Measurements from ENCODE around the gene PIBF1. TPM values are rescaled to one million over a fixed set of nuclear protein-coding genes. Genes with fewer than 3 reads are reported as not detected.

PIBF1 gene
- total and polyA plus RNA-seq, 2 of the 4 experiments (the other 2 are of a cell fraction): 5.1 to 13.3 TPM

DNA sequence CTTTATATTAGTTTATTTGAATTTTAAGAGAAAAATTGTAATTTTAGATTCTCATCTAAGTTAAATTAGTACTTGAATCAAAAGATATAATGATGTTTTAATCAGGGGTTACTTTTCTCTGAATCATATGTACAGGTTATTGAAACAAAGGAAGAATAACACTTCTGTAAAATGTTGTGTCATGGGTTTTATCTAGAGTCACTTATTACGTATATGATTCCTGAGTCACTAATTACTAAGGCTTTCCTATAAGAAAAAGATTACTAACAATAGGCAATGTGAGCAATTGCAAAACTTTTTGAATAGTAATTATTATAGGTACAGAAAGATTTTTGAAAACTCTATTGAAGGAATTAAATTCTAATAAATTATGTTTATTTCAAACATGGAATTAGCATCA is 177.7 kb downstream of the PIBF1 start:
- no peak overlapping the region for H3K14ac ChIP-seq (replicated peaks; ENCODE audit: low read depth, low read length)
- H4K8ac ChIP-seq (ENCODE audit: low read depth in 2 of 2, low read length in 2 of 2): no peak overlapping the region
- H2AK5ac ChIP-seq (ENCODE audit: low read depth, low read length): no peak overlapping the region
- POLR2A ChIA-PET (ENCODE audit: unreplicated experiment): no interaction called here
- TF ChIP-seq CEBPB (IDR thresholded peaks at IDR 0.05; ENCODE audit: low read depth, low read length) (peak; percentile 36; the same call in 1 of the 2 replicates), CHD1 (IDR thresholded peaks at IDR 0.05; ENCODE audit: low read depth, low read length) (no peak)
- TF ChIP-seq, protein P1, sequence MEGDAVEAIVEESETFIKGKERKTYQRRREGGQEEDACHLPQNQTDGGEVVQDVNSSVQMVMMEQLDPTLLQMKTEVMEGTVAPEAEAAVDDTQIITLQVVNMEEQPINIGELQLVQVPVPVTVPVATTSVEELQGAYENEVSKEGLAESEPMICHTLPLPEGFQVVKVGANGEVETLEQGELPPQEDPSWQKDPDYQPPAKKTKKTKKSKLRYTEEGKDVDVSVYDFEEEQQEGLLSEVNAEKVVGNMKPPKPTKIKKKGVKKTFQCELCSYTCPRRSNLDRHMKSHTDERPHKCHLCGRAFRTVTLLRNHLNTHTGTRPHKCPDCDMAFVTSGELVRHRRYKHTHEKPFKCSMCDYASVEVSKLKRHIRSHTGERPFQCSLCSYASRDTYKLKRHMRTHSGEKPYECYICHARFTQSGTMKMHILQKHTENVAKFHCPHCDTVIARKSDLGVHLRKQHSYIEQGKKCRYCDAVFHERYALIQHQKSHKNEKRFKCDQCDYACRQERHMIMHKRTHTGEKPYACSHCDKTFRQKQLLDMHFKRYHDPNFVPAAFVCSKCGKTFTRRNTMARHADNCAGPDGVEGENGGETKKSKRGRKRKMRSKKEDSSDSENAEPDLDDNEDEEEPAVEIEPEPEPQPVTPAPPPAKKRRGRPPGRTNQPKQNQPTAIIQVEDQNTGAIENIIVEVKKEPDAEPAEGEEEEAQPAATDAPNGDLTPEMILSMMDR (conservative IDR thresholded peaks at IDR 0.05; ENCODE audit: low read depth, low read length): no peak
- no peaks in the 10 kb centered on the region for H3K79me1 ChIP-seq (ENCODE audit: low read depth in 1 of 2, low read length in 2 of 2)
- BruUV-seq (replicated peaks): no TSS peak
- peaks cover 1% of the 10 kb centered on the region; the same call in 1 of the 2 replicates for H3K36me3 ChIP-seq (ENCODE audit: control insufficient read depth, insufficient read depth, low read length)
- no peak overlapping the region for H2AFZ ChIP-seq (replicated peaks; ENCODE audit: low read length, poor library complexity)
- H4K20me1 ChIP-seq (ENCODE audit: insufficient read depth, low read length): no peaks in the 10 kb centered on the region
- H4K91ac ChIP-seq (ENCODE audit: insufficient read depth, low read depth, low read length): no peak overlapping the region
- dilution Hi-C loops (cut with HindIII; ENCODE audit: low sequenced_read_pairs, unreplicated experiment): no loop called here
- no peak overlapping the region for H3K23ac ChIP-seq (ENCODE audit: low read depth, low read length)
- H2BK5ac ChIP-seq (ENCODE audit: low read depth, low read length, poor library complexity, severe bottlenecking): no peak overlapping the region
- WGBS, 2 experiments (ENCODE audit: extremely low coverage in 2 of 2, insufficient read length in 1 of 2): no CpG with 5 or more reads among the region's 1 CpG
- H2AK9ac ChIP-seq (replicated peaks; ENCODE audit: low read depth, low read length, poor library complexity): no peak overlapping the region
- in situ Hi-C loops (cut with MboI; ENCODE audit: low sequenced_read_pairs): no loop called here
- DNase-seq (peak; percentile 48), ATAC-seq (ENCODE audit: low read depth) (no peak)
- no peak overlapping the region for H3K4me3 ChIP-seq (ENCODE audit: insufficient read depth, low read depth, low read length)
- H2BK120ac ChIP-seq (ENCODE audit: low read depth, low read length): no peak overlapping the region
- no peaks in the 10 kb centered on the region for H3K9me1 ChIP-seq (ENCODE audit: insufficient read depth, low read length)
- no peaks in the 10 kb centered on the region for H3K4me1 ChIP-seq (ENCODE audit: control insufficient read depth, insufficient read depth, low read length)
- CTCF ChIA-PET: no interaction called here
- no peak overlapping the region for H3K4ac ChIP-seq (ENCODE audit: low read depth, low read length)
- H3K9me3 ChIP-seq (ENCODE audit: control insufficient read depth, insufficient read depth, low read length): no peaks in the 10 kb centered on the region
- H4K5ac ChIP-seq (ENCODE audit: low read depth, low read length): no peak overlapping the region
- no peak overlapping the region for H3K4me2 ChIP-seq (ENCODE audit: low read depth, low read length)
- no peaks in the 10 kb centered on the region for H3K27me3 ChIP-seq (ENCODE audit: control insufficient read depth, insufficient read depth, low read length)
- no peak overlapping the region for H2BK15ac ChIP-seq (ENCODE audit: low read depth, low read length)
- no peak overlapping the region for H3K18ac ChIP-seq (ENCODE audit: low read depth, low read length)
- no peak overlapping the region for H3K27ac ChIP-seq (ENCODE audit: insufficient read depth, low read length)
- H3K9ac ChIP-seq (ENCODE audit: low read depth, low read length): no peak overlapping the region
- no peak overlapping the region for H2BK20ac ChIP-seq (ENCODE audit: low read depth, low read length)
- H3K56ac ChIP-seq (ENCODE audit: extremely low read depth, insufficient read depth, low read length): no peak overlapping the region
- intact Hi-C loops (cut with micrococcal nuclease): no loop called here

Measured in IMR-90 (cell line).